Measurements from ENCODE around the gene ZSCAN26. TPM values are rescaled to one million over a fixed set of nuclear protein-coding genes. Genes with fewer than 3 reads are reported as not detected.

Gene ZSCAN26
- total RNA-seq (2022; extraction: Qiagen RNA extraction; ENCODE audit: low read depth): 4.2 to 6.9 TPM (median 5.0 TPM) in 5 replicates

DNA sequence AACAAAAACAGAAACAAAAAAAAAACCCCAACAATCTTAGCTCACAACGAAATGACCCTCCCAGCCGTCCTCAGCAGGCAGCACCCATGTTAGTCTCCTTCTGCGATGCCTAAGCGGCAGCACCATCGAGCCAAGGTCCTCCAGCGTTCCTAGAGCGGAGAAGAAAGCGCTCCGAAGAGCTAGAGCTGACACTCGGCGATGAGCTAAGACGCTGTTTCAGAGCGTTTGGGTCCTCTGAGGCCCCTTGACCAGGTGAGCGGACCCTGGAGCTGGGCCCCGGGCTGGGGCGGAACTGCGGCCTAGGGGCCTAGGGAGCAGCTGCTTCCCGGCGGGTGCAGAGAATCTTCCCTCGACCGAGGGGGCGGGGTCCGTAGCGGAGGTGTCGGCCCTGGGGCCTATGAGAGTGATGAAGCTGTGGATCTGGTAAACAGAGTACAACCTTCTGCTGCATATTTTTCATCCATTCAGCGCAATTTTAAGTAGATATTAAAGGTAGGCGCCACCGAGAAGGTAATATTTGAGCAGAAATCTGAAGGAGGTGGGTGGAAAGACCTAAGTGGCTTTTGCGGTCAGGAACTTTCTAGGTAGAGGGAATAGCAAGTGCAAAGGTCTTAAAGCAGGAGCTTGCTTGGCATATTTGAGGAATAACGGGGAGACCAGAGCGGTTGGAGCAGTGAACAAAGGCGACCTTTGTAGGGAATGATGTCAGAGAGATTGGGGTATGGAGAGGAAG, at the start of gene ZSCAN26:
ZSCAN26 (plus strand) TSS at position 182 of the 733 bp plus-strand sequence. CDS start 4,777 bp downstream, outside the sequence.

GRCh38 chr6:28225056-28225834, 41.7 kb upstream of the ZSCAN26 start, which contains the start of gene ZSCAN9:
ZSCAN9 (plus strand) TSS chr6:28225275; CDS start chr6:28227085, 1,810 bp downstream.

DNA sequence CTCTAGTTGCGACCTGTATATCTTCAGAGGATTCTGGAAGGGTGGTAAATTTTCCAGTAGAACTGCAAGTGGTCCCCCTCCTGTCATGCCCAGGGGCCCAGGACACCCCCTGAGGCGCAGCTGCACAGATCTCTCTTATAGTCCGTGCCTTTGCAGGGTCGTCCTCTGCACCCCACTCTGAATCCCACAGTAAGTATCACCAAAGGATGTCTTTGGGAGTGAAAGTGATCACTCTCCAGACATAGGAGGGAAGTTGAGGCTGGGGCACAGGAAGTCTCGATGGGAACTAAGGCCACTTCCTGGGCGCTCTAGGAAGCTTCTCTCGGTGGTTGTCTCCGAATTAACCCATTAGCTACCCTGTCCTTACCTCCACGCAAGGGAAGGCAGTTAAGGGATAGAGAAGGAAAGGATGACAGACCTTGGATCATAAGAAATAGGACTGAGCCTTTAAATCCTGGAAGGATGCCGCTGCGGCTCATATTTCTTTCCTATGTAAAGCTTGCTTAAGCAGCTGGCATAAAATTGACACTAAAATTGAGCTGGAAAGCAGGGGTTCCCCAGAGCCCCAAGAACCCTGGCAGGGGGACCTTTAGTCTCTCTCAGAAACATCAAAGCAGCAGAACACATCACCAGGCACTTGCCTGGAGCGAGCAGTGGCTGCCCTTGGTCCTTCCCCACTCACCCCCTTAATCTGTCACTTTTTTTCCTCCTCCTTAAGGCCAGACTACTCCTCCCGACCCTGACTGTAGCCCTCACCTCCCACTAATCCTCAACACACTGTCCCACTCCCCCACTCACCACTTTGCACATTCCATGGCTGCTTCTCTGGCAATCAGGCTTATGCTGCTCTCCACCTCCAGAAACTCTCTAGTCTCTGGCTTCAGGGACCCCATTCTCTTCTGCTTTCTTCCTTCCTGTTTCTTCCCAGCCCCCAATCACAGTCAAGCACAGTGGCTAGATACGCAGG, 14.7 kb upstream of the ZSCAN26 start, which contains the start of gene ZKSCAN4:
ZKSCAN4 (minus strand) TSS at position 261 of the 967 bp plus-strand sequence. CDS start 289 bp downstream, outside the sequence.

DNA sequence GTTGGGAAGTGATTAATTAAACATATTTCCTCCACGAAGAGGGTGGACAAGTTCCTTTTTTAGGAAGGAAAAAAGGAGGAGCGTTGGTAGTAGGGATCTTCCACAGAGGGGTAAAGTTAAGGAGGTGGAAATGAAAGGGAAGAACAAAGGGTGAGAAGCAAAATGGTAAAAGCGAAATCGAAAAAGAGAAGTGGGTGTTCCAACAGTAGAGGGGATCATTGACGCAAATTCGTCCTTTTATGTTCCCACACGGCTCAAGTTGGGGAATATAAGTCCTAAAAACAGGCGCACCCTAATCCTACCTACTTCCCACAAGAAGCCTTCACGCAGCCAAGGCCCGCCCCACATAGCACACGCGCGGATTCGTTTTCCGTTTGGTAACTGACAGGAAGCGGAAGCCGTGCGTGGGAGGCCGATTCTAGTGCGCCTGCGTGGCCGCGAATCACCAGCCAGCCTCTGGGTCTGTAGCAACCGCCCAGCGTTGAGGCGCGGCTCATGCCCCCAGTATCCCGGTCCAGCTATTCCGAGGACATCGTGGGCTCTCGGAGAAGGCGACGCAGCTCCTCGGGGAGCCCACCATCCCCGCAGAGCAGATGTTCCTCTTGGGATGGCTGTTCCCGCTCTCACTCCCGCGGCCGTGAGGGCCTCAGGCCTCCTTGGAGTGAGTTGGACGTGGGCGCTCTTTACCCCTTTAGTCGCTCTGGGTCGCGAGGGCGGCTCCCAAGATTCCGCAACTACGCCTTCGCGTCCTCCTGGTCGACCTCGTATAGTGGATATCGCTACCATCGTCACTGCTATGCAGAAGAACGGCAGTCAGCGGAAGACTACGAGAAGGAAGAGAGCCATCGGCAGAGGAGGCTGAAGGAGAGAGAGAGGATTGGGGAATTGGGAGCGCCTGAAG, 7.8 kb upstream of the ZSCAN26 start, which contains the start of gene NKAPL:
NKAPL (plus strand) TSS at position 421 of the 901 bp plus-strand sequence; CDS start at position 496, 75 bp downstream.

DNA sequence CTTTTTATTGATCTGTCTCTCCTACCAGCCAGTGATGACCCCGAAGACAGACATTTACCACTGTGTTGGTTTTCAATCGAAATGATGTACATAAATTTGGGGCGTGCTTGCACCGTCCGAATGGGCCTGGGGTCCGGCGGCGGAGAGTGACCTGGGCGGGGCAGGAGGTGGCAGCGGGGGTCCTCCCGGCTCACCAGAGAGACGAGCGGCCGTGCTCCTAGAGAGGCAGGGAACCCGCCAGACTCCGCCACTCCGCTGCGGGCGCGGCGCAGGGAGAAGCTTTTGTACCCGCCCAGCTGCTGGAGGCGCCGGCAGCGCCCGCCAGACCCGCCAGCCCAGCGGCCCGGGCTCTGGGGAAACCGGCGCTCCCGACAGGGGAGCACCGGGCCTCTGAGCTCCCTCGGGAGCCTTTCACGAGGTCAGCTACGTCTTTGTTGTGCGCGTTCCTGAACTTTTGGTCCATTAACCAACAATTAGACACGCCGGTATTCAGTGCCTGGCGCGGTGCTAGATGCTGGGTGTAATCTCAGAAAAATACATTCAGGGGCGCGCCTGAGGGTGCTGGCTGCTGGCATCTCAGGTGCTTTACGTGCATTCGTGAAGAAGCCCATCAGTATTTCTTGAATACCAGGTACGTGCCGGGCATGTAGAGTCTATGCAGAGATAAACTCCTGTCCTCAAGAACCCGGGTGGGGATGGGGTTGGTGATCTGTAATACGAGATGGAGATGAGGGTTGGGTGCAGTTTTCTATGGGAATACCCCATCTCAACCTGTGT, 14.5 kb downstream of the ZSCAN26 start, which contains the start of gene PGBD1:
PGBD1 (plus strand) TSS at position 285 of the 777 bp plus-strand sequence. CDS start 2,242 bp downstream, outside the sequence.

Other genes starting within 250 kb of the ZSCAN26 start
- 0.57 to 1.5 TPM (median 0.83 TPM) in 5 replicates for gene ZNF165, start 186.6 kb upstream of the ZSCAN26 start, total RNA-seq (2022; extraction: Qiagen RNA extraction; ENCODE audit: low read depth)
- gene ZSCAN16, start 142.5 kb upstream of the ZSCAN26 start, total RNA-seq (2022; extraction: Qiagen RNA extraction; ENCODE audit: low read depth): 3.7 to 5.1 TPM (median 4.6 TPM) in 5 replicates
- 2.1 to 6.3 TPM (median 4.7 TPM) in 5 replicates for gene ZKSCAN8, start 125.3 kb upstream of the ZSCAN26 start, total RNA-seq (2022; extraction: Qiagen RNA extraction; ENCODE audit: low read depth)
- 5.4 to 8.8 TPM (median 7.6 TPM) in 5 replicates for gene ZSCAN9, start 41.9 kb upstream of the ZSCAN26 start, total RNA-seq (2022; extraction: Qiagen RNA extraction; ENCODE audit: low read depth)
- gene ZKSCAN4, start 14.9 kb upstream of the ZSCAN26 start, total RNA-seq (2022; extraction: Qiagen RNA extraction; ENCODE audit: low read depth): 2.2 to 3.0 TPM (median 2.5 TPM) in 5 replicates
- not detected in 5 replicates for gene NKAPL, start 7.8 kb upstream of the ZSCAN26 start, total RNA-seq (2022; extraction: Qiagen RNA extraction; ENCODE audit: low read depth)
- gene PGBD1, start 14.4 kb downstream of the ZSCAN26 start, total RNA-seq (2022; extraction: Qiagen RNA extraction; ENCODE audit: low read depth): 3.8 to 6.1 TPM (median 5.0 TPM) in 5 replicates
- gene ZSCAN31, start 69.0 kb downstream of the ZSCAN26 start, total RNA-seq (2022; extraction: Qiagen RNA extraction; ENCODE audit: low read depth): 1.6 to 2.4 TPM (median 1.8 TPM) in 5 replicates
- 1.7 to 2.2 TPM (median 2.0 TPM) in 5 replicates for gene ZKSCAN3, start 82.8 kb downstream of the ZSCAN26 start, total RNA-seq (2022; extraction: Qiagen RNA extraction; ENCODE audit: low read depth)
- 1.3 to 2.1 TPM (median 1.7 TPM) in 5 replicates for gene ZSCAN12, start 132.6 kb downstream of the ZSCAN26 start, total RNA-seq (2022; extraction: Qiagen RNA extraction; ENCODE audit: low read depth)
- gene ZSCAN23, start 176.3 kb downstream of the ZSCAN26 start, total RNA-seq (2022; extraction: Qiagen RNA extraction; ENCODE audit: low read depth): not detected in 5 replicates
- gene GPX6, start 248.7 kb downstream of the ZSCAN26 start, total RNA-seq (2022; extraction: Qiagen RNA extraction; ENCODE audit: low read depth): not detected in 5 replicates